GM12891 (cell line): Measurements from ENCODE around the gene PRSS48.

Experiments
- DNase-seq: peaks from one replicate; pipeline ENCODE4 v3.0.0; 2011; ENCODE audit warnings: low spot score; ENCODE audit not compliant: insufficient read length
- FAIRE-seq: peaks from 2 replicates; lab custom pipeline; 2011; peaks lifted over from hg19 to GRCh38; lab: Jason Lieb, UNC
- PAX5 ChIP-seq: IDR thresholded peaks from 2 replicates; pipeline ENCODE4 v1.6.1; 2011; ENCODE audit warnings: low read length, moderate library complexity, mild to moderate bottlenecking; ENCODE audit not compliant: insufficient read depth, severe bottlenecking
- POLR2A ChIP-seq: IDR thresholded peaks from 2 replicates; pipeline ENCODE4 v1.6.1; 2011; ENCODE audit warnings: low read depth, low read length, control low read depth
- POLR2AphosphoS5 ChIP-seq: IDR thresholded peaks from 2 replicates; pipeline ENCODE4 v1.6.1; 2011; ENCODE audit warnings: low read depth, low read length, control low read depth
- POU2F2 ChIP-seq: IDR thresholded peaks from 2 replicates; pipeline ENCODE4 v1.6.1; 2011; ENCODE audit warnings: low read depth, mild to moderate bottlenecking, control low read depth, low read length, moderate library complexity
- SPI1 ChIP-seq: IDR thresholded peaks from 2 replicates; pipeline ENCODE4 v1.6.1; 2011; ENCODE audit warnings: low read depth, low read length, control low read depth
- TAF1 ChIP-seq: IDR thresholded peaks from 2 replicates; pipeline ENCODE4 v1.6.1; 2011; ENCODE audit warnings: low read depth, low read length, control low read depth

The PRSS48 gene

GRCh38 chr4:151324752-151325110 lies 47.8 kb downstream of the PRSS48 start:
- TF ChIP-seq SPI1 (no peak), TAF1 (no peak), POLR2A (no peak), POLR2AphosphoS5 (no peak), POU2F2 (no peak), PAX5 (no peak)
- no peak for FAIRE-seq
- no peak for DNase-seq

DNA sequence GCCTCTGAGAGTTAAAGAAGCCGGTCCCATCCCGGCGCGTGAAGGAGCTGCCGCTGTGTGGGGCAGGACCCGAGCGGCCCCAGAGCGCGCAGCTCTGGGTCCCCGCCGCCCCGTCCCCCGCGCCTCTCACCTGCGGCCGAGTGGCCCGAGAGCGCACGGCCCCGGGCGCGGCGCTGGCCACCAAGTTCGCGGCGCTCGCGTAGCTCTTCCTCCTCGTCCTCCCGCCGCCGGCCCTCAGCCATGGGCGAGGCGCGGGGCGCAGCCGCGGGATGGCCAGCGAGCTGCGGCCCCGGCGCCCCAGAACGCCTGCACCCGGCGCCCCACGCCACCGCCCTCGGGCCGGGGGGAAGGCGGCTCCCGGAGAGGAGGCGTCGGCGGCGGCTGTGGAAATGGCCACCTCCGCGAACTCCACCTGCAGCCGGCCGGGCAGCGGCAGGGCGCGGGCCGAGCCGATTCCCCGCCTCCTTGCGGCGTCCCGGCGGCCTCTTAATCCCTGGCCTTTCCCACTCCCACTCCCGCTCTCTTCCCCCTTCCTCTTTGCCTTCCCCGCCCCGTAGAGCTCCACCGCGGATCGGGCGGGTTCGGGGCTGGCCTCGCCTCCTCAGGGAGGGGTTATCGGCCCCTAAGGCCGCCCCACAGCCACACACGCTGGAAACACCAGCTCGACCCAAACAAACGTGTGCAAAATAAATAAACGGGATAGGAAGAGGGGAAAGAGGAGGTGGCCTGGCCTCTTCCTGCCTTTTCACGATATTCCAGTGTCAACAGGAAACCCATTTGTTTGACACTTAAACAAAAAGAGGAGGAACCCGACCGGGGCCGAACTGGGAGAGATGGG lies 48.4 kb downstream of the PRSS48 start, which contains the start of gene SH3D19:
Gene SH3D19 (minus strand): TSS at position 495 of the 838 bp plus-strand sequence. CDS start 253 bp downstream, at position 242.
- DNase-seq: no peak
- no peak for TF ChIP-seq POU2F2
- TF ChIP-seq SPI1: no peak
- TF ChIP-seq PAX5: no peak
- no peak for FAIRE-seq

GRCh38 chr4:151325949-151326246 lies 48.9 kb downstream of the PRSS48 start:
- no peak for FAIRE-seq
- no peak for TF ChIP-seq PAX5
- TF ChIP-seq SPI1: no peak
- TF ChIP-seq POLR2AphosphoS5: no peak
- no peak for TF ChIP-seq TAF1
- no peak for TF ChIP-seq POU2F2
- no peak for TF ChIP-seq POLR2A
- DNase-seq: no peak

- no peak for FAIRE-seq
- no peak for DNase-seq
- no peak for TF ChIP-seq TAF1
- no peak for TF ChIP-seq POU2F2
- no peak for TF ChIP-seq POLR2AphosphoS5
- TF ChIP-seq POLR2A: no peak
- no peak for TF ChIP-seq SPI1
- no peak for TF ChIP-seq PAX5
Observed at GRCh38 chr4:151329217-151330007, 52.5 kb downstream of the PRSS48 start.

DNA sequence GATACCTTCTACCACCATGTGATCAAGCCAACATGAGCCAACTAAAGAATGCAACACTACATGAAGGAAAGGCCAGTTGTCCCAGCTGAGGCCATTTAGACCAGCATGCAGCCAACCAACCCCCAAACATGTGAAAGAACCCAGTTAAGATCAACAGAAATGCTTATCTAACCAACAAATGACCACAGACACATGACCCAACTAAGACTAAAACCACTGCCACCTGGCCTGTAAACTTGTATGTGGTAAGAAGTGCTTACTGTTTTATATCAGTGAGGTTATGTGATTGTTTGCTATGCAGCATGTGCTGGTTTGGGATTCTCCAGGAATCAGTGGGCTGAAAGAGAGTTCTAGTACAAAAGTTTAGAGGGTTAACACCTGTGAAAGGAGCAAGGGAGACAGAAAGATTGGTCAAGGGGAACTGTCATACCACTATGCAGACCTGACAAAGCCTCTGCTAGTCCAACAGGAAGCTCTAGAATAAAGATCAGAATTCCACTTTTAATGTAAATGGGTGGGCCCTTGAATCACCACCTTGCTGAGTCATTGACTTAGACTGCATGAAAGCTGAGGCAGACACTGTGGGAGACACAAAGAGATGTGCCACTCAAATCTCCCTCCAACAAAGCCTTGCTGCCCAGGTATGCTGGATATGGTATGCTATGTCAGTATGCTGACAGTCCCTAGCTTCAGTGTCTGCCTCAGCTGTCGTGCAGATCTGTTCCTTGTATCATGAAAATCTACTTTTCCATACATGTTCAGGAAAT lies 54.5 kb downstream of the PRSS48 start:
- FAIRE-seq (no peak), DNase-seq (no peak)
- TF ChIP-seq TAF1 (no peak), SPI1 (no peak), POU2F2 (no peak), POLR2A (no peak), PAX5 (no peak), POLR2AphosphoS5 (no peak)

- FAIRE-seq (no peak), DNase-seq (no peak)
- no peak for TF ChIP-seq PAX5
- no peak for TF ChIP-seq POLR2AphosphoS5
- TF ChIP-seq SPI1: no peak
- TF ChIP-seq TAF1: no peak
- no peak for TF ChIP-seq POU2F2
- no peak for TF ChIP-seq POLR2A
Observed at GRCh38 chr4:151339467-151339866, 62.5 kb downstream of the PRSS48 start.

GRCh38 chr4:151340751-151341385 lies 63.9 kb downstream of the PRSS48 start:
- TF ChIP-seq POLR2AphosphoS5 (no peak), TAF1 (no peak), POLR2A (no peak), PAX5 (no peak), SPI1 (no peak), POU2F2 (no peak)
- DNase-seq: no peak
- no peak for FAIRE-seq
